Measurements from ENCODE around the gene CPNE6. TPM values are rescaled to one million over a fixed set of nuclear protein-coding genes. Genes with fewer than 3 reads are reported as not detected.

The CPNE6 gene
- total and polyA plus RNA-seq, 2 of the 13 experiments (the other 11 are each of a cell fraction or from before 2014, with no cell fraction given), result not detected

DNA sequence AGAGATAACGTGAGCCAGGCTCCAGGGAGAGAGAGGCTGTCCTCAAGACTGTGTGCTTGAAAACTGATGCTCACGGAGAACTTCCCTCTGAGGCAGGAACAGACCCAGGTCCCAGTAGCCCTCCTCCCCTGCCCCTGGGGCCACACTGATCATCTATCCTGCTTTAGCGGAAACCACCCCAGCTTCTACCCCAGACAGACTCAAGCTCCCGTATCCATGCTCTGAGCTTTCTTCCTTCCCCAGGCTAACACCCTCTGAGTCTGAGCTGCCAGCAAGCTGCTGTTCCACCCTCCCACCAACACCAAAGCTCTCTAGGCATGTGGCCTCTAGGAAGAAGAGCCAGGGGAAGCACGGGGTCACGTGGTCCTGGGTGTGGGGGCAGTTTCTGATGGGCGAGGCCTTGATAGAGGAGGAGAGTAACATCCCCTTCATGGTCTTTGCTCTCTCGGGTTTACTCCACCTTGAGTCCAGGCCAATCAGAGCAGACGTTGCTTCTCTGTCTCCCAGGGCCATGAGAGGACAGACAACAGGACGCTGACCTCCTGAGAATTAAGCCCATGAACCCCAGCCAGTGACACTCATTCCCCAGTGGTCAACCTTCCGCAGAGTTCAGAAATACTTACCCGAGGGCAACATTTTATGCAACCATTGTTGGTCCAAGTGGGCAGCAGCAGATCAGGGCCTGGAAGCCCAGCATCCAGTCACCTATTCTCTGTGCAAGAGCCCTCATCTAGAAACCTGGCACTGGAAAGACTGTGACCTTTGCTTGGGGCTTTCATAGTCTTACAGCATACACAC, 24.1 kb downstream of the CPNE6 start (continued):
- TF ChIP-seq, protein P1, sequence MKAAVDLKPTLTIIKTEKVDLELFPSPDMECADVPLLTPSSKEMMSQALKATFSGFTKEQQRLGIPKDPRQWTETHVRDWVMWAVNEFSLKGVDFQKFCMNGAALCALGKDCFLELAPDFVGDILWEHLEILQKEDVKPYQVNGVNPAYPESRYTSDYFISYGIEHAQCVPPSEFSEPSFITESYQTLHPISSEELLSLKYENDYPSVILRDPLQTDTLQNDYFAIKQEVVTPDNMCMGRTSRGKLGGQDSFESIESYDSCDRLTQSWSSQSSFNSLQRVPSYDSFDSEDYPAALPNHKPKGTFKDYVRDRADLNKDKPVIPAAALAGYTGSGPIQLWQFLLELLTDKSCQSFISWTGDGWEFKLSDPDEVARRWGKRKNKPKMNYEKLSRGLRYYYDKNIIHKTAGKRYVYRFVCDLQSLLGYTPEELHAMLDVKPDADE (CRISPR knock-in tag; IDR thresholded peaks at IDR 0.05), result no peak; the same call in none of the 2 replicates
- TF ChIP-seq, protein P2, sequence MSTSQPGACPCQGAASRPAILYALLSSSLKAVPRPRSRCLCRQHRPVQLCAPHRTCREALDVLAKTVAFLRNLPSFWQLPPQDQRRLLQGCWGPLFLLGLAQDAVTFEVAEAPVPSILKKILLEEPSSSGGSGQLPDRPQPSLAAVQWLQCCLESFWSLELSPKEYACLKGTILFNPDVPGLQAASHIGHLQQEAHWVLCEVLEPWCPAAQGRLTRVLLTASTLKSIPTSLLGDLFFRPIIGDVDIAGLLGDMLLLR (CRISPR knock-in tag; IDR thresholded peaks at IDR 0.05), result peak; percentile 97
- TF ChIP-seq ZNF83 (CRISPR knock-in tag; IDR thresholded peaks at IDR 0.05; ENCODE audit: borderline replicate concordance), result peak; percentile 87; the same call in 1 of the 2 replicates
- TF ChIP-seq THYN1 (CRISPR knock-in tag; IDR thresholded peaks at IDR 0.05; ENCODE audit: borderline replicate concordance, low read depth), result peak; percentile 72; the same call in 1 of the 2 replicates
- TF ChIP-seq ZNF879 (CRISPR knock-in tag; IDR thresholded peaks at IDR 0.05), result peak; percentile 99
- no peak for TF ChIP-seq ZNF749 (CRISPR knock-in tag; IDR thresholded peaks at IDR 0.05; ENCODE audit: borderline replicate concordance)
- peak; percentile 99 for TF ChIP-seq ZFP37 (CRISPR knock-in tag; IDR thresholded peaks at IDR 0.05; ENCODE audit: borderline replicate concordance)
- TF ChIP-seq IRF2 (CRISPR knock-in tag; IDR thresholded peaks at IDR 0.05), result peak; percentile 98
- no peak for TF ChIP-seq ZNF841 (CRISPR knock-in tag; IDR thresholded peaks at IDR 0.05; ENCODE audit: borderline replicate concordance)
- TF ChIP-seq, protein P3, sequence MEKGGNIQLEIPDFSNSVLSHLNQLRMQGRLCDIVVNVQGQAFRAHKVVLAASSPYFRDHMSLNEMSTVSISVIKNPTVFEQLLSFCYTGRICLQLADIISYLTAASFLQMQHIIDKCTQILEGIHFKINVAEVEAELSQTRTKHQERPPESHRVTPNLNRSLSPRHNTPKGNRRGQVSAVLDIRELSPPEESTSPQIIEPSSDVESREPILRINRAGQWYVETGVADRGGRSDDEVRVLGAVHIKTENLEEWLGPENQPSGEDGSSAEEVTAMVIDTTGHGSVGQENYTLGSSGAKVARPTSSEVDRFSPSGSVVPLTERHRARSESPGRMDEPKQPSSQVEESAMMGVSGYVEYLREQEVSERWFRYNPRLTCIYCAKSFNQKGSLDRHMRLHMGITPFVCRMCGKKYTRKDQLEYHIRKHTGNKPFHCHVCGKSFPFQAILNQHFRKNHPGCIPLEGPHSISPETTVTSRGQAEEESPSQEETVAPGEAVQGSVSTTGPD (CRISPR knock-in tag; IDR thresholded peaks at IDR 0.05), result no peak; the same call in none of the 2 replicates
- no peak for TF ChIP-seq HOXA7 (CRISPR knock-in tag; IDR thresholded peaks at IDR 0.05)
- peak; percentile 50 for TF ChIP-seq ONECUT2 (CRISPR knock-in tag; IDR thresholded peaks at IDR 0.05)
- TF ChIP-seq, protein P4, sequence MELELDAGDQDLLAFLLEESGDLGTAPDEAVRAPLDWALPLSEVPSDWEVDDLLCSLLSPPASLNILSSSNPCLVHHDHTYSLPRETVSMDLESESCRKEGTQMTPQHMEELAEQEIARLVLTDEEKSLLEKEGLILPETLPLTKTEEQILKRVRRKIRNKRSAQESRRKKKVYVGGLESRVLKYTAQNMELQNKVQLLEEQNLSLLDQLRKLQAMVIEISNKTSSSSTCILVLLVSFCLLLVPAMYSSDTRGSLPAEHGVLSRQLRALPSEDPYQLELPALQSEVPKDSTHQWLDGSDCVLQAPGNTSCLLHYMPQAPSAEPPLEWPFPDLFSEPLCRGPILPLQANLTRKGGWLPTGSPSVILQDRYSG (CRISPR knock-in tag; IDR thresholded peaks at IDR 0.05), result peak; percentile 18; the same call in 1 of the 2 replicates
- TF ChIP-seq XBP1 (CRISPR knock-in tag; IDR thresholded peaks at IDR 0.05), result no peak
- no peak for TF ChIP-seq PHF21A (CRISPR knock-in tag; IDR thresholded peaks at IDR 0.05)
- peak; percentile 93 for TF ChIP-seq ZBTB3 (CRISPR knock-in tag; IDR thresholded peaks at IDR 0.05; ENCODE audit: borderline replicate concordance, low read depth)
- TF ChIP-seq, protein P5, sequence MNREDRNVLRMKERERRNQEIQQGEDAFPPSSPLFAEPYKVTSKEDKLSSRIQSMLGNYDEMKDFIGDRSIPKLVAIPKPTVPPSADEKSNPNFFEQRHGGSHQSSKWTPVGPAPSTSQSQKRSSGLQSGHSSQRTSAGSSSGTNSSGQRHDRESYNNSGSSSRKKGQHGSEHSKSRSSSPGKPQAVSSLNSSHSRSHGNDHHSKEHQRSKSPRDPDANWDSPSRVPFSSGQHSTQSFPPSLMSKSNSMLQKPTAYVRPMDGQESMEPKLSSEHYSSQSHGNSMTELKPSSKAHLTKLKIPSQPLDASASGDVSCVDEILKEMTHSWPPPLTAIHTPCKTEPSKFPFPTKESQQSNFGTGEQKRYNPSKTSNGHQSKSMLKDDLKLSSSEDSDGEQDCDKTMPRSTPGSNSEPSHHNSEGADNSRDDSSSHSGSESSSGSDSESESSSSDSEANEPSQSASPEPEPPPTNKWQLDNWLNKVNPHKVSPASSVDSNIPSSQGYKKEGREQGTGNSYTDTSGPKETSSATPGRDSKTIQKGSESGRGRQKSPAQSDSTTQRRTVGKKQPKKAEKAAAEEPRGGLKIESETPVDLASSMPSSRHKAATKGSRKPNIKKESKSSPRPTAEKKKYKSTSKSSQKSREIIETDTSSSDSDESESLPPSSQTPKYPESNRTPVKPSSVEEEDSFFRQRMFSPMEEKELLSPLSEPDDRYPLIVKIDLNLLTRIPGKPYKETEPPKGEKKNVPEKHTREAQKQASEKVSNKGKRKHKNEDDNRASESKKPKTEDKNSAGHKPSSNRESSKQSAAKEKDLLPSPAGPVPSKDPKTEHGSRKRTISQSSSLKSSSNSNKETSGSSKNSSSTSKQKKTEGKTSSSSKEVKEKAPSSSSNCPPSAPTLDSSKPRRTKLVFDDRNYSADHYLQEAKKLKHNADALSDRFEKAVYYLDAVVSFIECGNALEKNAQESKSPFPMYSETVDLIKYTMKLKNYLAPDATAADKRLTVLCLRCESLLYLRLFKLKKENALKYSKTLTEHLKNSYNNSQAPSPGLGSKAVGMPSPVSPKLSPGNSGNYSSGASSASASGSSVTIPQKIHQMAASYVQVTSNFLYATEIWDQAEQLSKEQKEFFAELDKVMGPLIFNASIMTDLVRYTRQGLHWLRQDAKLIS (CRISPR knock-in tag; IDR thresholded peaks at IDR 0.05), result peak; percentile 99
- TF ChIP-seq IRX3 (CRISPR knock-in tag; IDR thresholded peaks at IDR 0.05; ENCODE audit: borderline replicate concordance, low read depth), result peak; percentile 97
- TF ChIP-seq FOXA1 (IDR thresholded peaks at IDR 0.05), result no peak
- peak; percentile 60 for TF ChIP-seq FOXA1 (CRISPR knock-in tag; IDR thresholded peaks at IDR 0.05)
- no peak for TF ChIP-seq ZNF501 (CRISPR knock-in tag; IDR thresholded peaks at IDR 0.05)
- TF ChIP-seq SAFB2 (CRISPR knock-in tag; IDR thresholded peaks at IDR 0.05; ENCODE audit: borderline replicate concordance, low read depth), result peak; percentile 99; the same call in 1 of the 2 replicates

All from HepG2 (cell line).